Urothelium cell line (cell line): ENCODE results near the gene CDC42BPB.

Source experiments
- DNase-seq: peaks from one replicate; pipeline ENCODE4 v3.0.0; 2011; ENCODE audit warnings: low spot score, mixed read lengths
- FAIRE-seq: peaks from 2 replicates; lab custom pipeline; 2011; peaks lifted over from hg19 to GRCh38; lab: Jason Lieb, UNC

The CDC42BPB gene

DNA sequence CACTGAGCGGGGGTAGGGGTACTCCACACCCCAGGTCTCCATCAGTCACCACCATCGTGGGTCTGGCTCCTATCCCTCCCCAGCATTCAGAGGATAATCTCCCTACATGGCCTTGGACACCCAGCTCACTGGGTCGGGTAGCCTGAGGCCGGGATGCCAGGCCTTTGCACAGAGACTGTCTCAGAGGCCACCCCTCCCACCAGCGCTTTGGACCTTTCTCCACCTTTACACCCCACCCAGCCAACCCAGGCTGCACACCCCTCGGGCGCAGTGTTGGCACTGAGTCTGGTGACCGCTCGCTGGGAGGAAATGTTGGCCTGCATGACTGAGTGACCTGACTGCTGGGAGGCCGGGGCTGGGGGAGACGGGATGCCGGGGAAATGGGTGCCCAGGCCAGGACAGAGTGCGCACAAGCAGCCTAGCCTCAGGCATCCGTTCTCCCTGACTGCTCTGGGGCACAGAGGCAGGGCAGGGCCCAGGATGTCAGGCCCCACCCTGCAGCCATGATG is 16.1 kb upstream of the CDC42BPB start:
- no peak for DNase-seq
- FAIRE-seq: no peak

DNA sequence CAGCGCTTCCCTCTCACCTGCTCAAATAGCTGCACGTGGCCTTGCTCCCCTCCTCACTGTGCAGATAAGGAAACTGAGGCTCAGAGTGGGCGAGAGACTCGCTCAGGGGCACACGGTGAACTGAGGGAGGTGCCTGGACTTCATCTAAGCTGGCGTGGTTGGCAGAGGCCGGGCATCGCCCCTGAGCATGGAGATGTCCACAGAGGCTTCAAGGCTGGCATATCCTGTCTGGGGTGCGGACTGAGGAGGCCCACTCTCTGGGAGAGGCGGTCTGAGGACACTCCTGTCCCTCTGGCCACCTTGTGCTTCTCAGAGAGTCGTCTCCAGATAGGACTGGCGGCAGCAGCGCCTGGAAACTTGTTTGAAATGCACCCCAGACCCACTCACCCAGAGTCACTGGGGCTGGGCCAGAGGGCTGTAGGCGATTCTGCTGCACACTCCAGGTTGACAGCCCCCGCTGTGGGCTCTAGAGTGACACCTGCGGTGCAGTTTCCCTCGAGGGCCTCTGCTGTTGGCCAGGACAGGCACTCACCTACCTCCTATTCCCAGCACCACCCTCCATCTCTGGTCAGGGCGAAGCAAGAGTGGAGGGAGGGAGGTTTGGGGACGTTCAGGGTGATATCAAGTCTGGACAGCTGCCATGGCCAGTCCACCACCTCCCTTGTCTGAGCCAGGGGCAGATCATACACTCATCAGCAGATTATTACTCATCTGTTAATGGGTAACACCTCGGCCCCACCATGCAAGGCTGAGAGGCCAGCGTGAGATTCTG is 15.4 kb upstream of the CDC42BPB start:
- FAIRE-seq (no peak), DNase-seq (no peak)

DNA sequence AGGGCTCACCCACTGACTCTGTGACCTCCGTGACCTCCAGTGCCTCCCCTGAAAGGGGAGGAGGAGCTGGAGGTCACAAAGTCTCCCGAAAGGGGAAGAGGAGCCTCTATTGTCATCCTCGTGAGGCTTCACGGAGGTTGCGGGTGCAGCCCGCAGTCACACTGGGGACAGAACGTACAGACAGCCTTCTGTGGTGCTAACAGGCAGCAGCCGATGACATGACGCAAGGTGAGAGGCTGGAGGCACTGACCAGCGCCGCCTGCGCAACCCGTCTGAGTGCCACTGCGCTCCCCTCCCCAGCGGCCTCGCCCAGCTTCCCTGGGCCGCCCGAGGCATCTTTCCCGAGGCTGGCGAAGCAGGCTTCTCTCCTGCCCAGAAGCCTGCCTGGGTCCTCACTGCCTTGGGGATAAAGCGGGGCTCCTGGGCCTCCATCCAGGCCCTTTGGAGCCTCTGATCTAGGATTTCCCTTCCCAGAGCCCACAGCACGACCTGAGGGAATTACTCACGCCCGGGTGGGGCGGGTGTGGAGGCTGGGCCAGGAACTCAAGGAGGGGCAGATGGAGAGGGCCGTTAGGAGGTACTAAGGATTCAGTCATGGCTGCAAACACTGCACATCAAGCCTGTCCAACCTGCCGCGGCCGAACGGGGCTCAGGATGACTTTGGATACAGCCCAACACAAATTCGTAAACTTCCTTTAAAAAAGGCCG is 14.3 kb upstream of the CDC42BPB start:
- DNase-seq: no peak
- FAIRE-seq: no peak

DNA sequence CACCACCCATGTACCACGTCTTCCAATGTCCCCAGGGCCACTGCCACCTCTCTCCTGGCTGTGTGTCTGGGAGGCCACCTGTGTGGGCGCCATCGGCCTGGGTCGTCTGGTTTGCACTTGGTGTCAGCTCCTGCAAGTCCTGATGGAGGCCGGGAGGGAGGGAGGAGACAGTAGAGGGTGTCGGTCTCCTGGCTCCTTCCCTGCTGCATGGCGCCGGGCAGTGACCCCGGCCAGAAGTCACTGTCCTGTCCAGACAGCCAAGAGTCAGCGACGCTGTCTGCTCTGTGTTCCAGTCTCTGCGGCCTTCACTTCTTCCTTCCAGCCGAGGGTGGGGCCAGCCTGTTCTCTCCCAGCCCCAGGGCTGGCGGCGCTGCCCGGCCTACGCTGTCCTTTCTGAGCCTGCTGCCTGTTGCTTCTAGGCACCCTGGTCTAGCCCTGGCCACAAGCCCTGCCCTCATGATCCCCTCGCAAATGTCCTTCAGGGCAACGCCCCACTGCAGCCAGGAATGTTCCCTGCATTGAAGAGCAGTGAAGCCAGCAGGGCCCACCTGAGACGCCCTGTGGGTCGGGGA is 13.7 kb upstream of the CDC42BPB start:
- DNase-seq (no peak), FAIRE-seq (no peak)

DNA sequence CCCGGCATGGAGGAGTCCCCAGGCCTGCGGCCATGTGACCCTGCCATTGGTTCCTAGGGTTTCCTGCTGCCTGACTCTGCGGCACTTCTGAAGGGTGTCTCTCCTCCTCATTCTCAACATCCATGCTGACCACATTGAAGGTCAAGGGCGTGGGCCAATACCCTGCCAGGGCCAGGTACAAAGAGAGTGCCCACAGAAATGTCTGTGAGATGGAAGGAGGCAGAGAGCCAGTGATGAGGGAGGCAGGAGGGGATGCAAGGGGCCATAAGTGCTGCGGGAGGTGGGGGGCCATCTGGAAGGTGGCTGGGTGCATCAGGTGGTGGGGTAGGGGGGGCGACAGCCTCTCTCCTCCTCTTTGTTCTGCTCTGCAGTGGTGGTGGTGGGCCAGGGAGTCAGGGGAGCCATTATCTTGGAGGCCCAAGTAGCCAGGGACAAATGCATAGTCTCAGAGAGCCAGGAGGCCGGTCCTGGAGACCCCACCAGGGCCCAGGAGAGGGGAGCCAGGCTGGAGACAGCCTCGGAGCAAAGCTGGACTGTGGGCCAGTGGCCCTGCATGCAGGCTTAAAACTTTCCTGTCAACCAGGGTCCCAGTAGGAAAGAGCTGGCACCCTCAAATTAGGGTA is 13.0 kb upstream of the CDC42BPB start:
- FAIRE-seq: no peak
- DNase-seq: no peak

DNA sequence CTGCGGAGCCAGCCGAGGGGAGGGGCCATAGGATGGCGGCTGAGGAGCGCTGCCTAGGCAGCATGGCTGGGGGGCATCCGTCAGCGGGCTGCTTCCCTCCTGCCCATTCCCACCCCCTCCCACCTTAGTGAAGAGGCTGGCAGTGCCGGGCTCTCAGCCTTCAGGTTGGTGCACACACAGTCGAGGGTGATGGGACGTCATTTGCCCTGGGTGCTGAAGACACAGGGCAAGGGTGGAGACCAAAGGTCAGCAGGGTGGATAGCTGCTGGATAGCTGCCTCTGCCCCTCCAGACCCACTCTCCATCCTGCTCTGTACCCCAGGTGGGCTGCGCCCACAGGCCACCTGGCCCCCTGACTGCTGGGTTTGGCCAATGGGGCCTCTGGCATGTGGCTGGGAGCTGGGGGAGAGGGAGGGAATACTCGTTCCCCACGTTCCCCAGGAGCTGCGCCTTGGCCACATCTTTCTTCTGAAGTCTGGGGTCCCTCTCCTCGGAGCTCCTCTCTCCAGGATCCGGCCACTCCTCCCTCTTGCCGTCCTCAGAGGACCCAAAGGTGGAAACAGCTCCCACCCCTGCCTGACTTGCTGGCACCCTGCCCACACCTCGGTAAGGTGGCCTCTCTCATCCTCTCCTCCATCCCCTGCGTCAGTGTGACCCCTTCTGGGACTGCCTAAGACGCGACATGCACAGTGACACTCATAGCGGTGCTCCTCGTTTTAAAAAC is 11.2 kb upstream of the CDC42BPB start:
- no peak for FAIRE-seq
- DNase-seq: no peak

DNA sequence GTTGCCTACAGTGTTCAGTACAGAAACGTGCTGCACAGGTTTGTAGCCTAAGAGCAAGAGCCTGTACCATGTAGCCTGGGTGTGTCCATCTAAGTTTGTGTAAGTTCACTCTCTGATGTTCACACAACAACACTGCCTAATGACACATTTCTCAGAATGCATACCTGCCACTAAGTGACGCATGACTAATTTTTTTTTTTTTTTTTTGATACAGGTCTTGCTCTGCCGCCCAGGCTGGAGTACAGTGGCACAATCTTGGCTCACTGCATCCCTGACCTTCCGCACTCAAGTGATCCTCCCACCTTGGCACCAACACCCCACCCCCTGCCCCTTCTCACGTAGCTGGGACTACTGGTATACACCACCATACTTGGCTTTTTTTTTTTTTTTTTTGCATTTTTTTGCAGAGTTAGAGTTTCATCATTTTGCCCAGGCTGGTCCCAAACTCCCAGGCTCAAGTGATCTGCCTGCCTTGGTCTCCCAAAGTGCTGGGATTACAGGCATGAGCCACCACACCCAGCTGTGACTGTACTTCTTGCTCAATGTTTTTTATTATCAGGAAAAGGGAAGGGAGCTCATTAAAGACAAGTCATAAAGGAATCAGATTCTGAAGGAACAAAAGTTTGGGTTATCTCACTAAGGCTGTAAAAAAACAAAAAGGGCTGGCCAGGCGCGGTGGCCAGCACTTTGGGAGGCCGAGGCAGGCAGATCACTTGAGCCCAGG is 10.0 kb upstream of the CDC42BPB start:
- DNase-seq (no peak), FAIRE-seq (no peak)

DNA sequence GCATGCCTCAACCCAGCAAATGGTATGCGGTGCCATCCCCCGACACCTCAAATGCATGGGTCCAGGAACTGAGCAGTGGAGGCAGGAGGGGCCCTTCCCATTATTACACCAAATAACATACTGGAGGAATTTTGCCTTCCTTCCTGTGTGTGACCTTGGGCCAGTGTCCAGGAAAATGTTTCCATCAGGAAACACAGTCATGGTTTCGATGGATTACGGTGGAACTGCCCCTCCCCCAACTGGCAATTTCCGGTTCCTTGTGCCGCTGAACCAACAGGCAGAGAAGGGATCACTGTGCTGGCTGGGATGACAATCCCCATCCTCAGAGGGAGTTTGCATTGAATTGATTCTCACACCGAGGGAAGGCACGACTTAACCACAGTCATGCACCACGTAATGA is 9.1 kb upstream of the CDC42BPB start:
- DNase-seq (no peak), FAIRE-seq (no peak)

DNA sequence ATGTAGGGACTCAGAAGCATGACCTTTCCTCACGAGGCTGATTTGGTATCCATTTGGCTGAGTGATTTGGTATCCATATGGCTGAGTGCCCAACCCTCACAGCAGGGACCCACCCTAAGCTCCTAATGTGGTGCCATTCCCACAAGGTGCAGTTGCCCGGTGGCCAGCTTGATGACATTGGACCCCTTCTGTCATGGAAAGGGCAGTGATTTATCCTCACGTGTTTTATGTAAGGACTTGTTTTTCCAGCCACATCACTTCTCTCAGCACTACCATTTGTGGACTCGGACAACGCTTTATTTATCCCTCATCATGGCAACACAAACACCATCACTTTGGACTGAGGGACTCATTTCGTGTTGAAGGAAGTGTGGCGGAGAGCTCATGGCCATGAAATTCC is 8.5 kb upstream of the CDC42BPB start:
- no peak for FAIRE-seq

DNA sequence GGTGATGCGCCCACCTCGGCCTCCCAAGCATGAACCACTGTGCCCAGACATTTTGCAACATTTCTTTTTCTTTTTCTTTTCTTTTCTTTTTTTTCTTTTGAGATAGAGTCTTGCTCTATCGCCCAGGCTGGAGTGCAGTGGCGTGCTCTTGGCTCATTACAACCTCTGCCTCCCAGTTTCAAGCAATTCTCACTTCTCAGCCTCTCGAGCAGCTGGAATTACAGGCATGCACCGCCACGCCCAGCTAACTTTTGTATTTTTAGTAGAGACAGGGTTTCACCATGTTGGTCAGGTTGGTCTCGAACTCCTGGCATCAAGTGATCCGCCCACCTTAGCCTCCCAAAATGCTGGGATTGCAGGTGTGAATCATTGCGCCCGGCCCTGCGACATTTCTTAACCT is 7.6 kb upstream of the CDC42BPB start:
- DNase-seq: no peak
- FAIRE-seq: no peak

More for the DNA sequence above, 8.5 kb upstream of the CDC42BPB start:
- no peak for DNase-seq

DNA sequence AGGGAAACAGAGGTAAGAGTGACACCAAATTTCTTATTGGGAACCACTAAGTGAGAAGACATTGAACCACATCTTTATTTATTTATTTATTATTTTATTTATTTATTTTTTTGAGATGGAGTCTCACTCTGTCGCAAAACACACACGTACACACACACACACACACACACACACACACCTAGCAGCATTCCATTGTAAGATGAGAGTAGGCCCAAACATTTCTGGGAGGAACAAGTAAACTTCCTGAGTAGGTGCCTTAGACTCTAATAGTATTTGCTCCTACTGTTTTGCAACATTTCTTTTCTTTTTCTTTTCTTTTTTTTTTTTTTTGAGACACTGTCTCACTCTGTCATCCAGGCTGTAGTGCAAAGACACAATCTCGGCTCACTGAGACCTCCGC is 7.1 kb upstream of the CDC42BPB start:
- FAIRE-seq (no peak), DNase-seq (no peak)

DNA sequence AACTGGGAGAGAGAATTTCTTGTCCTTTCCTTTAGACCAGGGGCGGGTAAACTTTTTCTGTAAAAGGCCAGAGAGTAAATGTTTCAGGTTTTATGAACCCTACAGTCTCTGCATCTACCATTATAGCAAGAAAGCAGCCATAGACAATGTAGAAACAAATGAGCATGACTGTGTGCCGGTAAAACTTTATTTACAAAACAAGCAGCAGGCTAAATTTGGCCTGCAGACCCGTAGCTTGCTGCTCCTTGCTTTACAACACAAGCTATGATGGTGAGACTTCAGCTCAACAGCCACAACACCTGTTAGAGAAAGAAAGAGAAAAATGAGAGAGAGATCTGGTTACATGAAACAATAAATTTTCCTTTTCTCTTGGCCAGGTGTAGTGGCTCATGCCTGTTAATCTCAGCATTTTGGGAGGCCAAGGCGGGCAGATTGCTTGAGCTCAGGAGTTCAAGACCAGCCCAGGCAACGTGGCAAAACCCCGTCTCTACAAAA is 4.2 kb upstream of the CDC42BPB start:
- FAIRE-seq (no peak), DNase-seq (no peak)

DNA sequence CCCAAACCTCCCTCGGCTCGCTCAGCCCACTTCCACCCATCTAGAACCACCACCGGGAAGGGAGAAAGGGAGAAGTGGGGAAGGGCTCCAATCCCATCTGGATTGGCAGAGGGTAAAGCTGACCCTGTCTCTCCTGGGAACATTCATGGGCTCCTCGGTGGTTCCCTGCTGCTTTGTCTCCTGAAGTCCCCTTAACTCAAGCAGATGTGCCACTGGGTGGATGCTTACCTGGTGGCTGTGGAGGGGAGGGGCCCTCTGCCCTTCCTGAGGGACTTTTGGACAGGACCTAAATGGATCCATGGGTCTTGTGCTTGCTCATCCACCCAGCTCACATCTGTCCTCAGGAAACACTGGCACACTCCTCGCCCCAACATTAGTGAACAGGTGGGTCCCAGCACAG is 2.2 kb upstream of the CDC42BPB start:
- DNase-seq: no peak
- no peak for FAIRE-seq

DNA sequence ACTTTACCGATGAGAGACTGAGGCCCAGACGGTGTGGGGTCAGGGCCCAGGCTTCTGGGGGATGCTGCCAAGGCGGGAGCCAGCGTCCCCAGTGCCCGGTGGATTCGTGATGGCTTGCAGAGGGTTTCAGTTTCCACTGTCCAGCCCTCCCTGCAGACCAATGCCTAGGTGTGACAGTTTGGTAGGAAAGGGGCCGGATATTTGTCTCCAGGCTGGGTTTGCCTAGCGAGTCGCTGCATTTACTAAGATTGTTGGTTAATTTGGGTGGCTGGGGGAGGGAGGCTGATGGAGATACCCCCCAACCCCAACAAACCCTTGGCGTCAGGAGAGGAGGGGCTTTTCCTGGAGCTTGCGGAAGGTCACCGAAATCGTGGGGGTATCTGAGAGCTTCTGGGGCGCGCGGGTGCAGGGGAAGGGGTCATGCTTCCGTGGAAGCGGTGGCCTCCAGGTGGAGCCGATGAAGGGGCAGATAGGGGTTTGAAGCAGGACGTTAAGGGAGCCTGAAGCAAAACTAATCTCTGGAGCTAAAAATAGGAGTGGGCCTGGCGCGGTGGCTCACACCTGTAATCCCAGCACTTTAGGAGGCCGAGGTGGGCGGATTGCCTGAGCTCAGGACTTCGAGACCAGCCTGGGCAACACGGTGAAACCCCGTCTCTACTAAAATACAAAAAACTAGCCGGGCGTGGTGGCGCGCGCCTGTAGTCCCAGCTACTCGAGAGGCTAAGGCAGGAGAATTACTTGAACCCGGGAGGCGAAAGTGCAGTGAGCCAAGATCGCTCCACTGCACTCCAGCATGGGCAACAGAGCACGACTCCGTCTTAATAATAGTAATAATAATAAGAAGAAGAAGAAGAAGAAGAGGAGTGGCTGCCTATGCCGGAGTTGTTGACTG is 1.1 kb upstream of the CDC42BPB start:
- FAIRE-seq (no peak), DNase-seq (no peak)

DNA sequence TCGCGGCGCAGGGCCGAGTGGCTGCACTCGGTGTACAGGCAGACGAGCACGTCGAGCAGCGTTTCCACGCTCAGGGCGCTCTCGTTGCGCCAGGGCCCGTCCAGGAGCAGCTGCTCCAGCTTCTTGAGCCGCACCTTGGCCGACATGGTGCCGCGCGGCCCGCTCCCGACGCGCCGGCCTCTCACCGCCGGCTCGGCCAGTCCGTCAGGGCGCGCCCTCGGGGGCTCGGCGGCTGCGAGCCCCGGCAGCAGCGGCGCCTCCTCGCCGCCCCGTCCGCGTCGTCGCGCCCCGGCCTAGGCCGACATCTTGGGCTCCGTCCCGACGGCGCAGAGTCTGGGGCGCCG is 349 bp downstream of the CDC42BPB start:
- no peak for FAIRE-seq
- peak; percentile 9 for DNase-seq

DNA sequence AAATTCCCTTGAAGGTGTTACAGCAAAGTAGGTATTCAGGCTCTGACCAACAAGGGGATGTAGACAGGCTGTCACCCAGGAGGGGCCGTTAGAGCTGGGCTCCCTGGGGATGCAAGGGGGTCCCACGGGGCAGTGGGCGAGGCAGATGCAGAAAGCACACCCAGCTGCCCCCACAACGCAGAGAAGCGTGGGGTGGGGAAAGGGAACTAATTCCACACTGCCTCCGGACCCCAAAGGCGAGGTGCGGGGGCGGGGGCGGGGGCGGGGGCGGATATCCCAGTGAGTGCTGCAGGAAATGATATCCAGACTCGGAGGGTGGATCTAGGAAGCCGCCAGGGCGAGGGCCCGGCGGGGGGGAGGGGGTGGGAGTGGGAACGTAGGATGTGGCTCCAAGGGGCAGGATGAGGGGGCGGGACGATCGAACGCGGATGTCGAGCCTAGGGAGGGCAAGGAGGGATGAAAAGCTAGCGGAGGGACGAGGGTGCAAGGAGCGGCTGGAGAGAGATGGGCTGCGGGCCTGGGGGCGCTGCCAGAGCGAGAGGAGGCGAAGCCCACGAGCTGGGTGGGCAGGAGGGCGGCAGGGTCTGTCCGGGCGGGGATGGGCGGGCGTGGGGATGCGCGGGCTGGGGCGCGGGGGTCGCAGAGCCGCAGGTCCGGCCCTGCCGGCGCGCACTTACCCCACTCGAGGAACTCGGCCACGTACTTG is 874 bp downstream of the CDC42BPB start:
- peak; percentile 61 for DNase-seq
- FAIRE-seq: no peak

DNA sequence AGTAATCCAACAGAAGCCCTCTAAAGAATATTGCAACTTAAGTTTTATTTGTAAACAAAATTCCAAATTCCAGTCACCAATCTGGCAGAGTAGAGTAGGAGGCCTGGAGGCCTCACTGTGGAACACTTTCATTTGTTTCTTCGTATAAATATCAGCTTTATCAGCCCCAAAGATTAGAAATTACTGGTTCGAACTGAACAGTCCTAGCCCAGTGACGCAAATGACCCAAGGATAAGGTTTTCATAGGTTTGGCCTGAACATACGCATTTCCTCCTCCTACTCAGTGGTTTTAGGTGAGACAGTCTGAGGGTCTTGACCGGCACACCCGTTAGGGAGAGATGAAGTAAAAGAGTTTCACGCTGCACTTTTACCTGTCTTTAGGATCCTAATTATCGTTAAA is 1.7 kb downstream of the CDC42BPB start:
- DNase-seq (no peak), FAIRE-seq (no peak)

DNA sequence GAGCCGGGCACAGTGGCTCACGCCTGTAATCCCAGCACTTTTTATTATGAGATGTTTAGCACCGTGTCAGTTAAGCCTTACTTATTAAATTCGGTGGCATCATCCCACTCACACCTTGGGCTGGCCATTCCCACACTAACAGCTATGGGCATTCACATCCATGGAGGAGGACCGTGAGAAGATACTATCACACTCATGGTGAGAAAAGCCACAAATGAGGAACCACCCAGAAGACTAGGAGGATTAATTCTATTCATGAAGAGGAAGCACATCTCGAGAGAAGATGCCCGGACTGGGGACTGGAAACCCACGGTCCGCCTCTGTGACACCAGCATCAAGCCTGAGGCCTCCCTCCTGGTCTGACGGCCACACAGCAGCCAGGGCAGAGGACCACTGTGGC is 4.9 kb downstream of the CDC42BPB start:
- no peak for DNase-seq
- FAIRE-seq: no peak

DNA sequence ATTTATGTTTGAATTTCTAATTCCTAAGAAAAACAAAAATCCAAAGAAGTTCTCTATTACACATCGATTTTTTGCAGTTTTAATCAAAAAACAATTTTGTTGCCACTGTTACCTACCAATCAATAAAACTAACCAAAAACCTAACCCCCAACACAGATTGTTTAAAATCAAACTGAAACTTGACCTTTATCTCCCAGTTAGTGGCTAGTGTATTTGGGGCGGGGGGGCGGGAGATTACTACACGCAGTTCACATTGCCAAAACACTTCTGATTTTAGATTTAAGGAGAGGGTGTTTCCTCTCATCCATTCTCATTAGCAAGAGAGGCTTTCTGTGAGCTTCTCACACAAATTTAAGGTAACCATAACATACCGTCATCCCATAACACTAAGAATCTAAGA is 6.4 kb downstream of the CDC42BPB start:
- DNase-seq: no peak
- FAIRE-seq: no peak
